GM19023 (cell line): ENCODE results near the gene BOC.
"Not testable (repeated sequence)": the region's sequence is repeated elsewhere in the genome, so short reads cannot be mapped to it uniquely, and the experiment has no call there.

Experiments
- ATAC-seq: cut with Tn5 transposase; IDR thresholded peaks from one replicate; pipeline ENCODE4 v1.9.1; 2021; ENCODE audit warnings: mild to moderate bottlenecking, moderate library complexity; ENCODE audit not compliant: unreplicated experiment

BOC gene, protein sequence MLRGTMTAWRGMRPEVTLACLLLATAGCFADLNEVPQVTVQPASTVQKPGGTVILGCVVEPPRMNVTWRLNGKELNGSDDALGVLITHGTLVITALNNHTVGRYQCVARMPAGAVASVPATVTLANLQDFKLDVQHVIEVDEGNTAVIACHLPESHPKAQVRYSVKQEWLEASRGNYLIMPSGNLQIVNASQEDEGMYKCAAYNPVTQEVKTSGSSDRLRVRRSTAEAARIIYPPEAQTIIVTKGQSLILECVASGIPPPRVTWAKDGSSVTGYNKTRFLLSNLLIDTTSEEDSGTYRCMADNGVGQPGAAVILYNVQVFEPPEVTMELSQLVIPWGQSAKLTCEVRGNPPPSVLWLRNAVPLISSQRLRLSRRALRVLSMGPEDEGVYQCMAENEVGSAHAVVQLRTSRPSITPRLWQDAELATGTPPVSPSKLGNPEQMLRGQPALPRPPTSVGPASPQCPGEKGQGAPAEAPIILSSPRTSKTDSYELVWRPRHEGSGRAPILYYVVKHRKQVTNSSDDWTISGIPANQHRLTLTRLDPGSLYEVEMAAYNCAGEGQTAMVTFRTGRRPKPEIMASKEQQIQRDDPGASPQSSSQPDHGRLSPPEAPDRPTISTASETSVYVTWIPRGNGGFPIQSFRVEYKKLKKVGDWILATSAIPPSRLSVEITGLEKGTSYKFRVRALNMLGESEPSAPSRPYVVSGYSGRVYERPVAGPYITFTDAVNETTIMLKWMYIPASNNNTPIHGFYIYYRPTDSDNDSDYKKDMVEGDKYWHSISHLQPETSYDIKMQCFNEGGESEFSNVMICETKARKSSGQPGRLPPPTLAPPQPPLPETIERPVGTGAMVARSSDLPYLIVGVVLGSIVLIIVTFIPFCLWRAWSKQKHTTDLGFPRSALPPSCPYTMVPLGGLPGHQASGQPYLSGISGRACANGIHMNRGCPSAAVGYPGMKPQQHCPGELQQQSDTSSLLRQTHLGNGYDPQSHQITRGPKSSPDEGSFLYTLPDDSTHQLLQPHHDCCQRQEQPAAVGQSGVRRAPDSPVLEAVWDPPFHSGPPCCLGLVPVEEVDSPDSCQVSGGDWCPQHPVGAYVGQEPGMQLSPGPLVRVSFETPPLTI

DNA sequence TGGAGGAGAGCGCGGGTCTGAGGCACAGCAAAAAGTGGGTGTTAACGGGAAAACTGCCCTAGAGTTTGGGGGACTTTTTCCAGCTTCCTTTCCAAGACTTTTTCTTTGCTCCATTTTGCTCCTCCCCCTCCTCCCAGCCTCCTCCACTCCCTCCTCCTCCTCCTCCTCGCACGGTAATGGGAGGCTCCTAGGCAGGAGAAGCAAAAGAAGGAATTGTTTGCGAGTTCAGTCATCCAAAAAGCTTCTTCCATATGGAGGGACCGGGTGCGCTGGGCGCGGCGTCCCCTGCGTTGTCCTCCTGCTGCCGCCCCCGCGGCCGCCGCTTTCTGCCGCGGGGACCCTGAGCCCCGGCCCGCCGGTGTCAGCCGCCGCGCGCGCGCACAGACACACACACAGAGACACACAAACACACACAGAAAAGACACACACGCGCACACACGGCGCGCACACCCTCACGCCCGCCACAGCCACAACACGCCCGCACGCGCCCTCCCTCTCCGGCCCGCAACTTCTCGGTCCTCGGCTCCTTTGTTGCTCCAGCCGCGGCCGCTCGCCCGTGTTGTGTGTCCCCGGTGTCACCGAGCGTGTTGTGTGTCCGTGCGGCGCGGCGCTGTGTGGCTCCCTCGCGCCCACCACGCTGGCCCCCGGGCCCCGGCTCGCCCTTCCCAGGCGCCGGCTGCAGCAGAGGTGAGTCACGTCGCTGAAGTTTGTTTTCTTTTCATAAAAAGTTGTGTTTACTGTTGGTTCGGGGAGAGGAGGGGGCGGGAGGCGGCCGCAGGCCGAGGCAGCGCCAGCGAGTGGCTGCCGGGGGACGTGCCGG is at the start of gene BOC:
Gene BOC, plus strand, starts transcription at position 228 of the 820 bp plus-strand sequence. CDS start 38,246 bp downstream, outside the sequence.
- no peak for ATAC-seq

DNA sequence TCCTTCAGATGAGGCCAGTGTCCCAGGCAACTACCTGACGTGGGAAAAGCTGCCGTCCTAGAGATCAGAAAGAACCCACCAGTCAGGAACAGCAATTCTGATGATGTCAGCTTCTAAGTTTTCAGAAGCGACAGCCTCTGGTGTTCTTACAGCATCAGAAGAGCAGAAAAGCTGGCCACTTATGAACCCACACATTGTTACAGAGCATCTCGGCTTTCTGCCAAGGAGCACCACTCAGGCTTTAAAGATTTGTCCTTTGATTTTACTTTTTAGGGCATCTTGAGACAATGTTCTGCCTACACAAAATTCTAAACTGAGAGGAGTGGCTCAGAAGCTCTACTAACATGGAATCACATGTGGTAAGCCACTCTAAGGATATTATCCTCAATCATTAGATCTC is 49.7 kb upstream of the BOC start:
- ATAC-seq: no peak

DNA sequence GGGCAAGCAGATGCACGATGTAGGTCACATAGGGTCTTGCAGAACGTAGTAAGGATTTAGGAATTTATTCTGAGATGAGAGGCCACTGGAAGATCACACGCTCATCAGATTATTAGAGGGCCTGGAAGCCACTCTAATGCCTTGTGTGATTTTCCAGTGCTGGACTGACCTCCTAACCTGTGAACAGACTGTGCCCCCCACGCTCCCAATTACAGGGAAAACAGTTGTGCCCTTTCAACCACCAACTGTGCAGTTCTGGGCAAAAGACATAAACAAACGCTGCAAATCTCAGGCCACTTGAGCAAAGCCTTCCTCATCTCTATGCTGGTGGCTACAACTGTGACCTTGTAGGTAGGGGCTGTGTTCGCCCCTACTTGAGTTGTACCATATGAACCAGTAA is 48.2 kb upstream of the BOC start:
- ATAC-seq: no peak

DNA sequence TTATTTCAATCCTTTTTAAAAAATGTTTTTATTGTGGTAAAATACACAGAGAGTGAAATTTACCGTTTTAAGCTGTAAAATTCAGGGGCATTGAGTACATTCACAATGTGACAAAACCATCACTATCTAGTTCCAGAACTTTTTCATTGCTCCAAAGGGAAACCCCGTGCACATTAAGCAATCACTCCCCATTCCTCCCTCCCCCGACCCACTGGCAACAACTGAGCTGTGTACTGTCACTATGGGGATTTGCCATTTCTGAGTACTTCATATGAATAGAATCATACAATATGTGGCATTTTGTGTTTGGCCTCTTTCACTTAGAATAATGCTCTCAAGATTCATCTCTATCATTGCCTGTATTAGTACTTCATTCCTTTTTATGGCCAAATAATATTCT is 45.5 kb upstream of the BOC start:
- no peak for ATAC-seq

DNA sequence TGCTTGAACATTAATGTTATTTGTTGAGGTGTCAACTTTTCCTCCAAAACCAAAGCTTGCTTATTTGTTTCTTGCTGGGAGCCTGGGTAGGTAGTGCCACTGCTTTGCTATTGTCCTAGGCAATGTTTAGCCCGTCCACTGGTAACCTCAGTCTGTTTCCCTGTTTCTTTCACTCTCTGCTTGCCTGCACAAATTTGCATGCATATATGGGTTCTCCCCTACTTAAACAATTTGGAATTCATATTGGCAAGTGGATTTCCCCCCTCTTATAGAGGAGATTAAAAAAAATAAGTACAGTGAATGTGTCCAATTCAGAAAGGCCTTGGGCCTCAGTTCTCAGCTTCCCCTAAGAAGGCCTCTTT is 45.0 kb upstream of the BOC start:
- no peak for ATAC-seq

DNA sequence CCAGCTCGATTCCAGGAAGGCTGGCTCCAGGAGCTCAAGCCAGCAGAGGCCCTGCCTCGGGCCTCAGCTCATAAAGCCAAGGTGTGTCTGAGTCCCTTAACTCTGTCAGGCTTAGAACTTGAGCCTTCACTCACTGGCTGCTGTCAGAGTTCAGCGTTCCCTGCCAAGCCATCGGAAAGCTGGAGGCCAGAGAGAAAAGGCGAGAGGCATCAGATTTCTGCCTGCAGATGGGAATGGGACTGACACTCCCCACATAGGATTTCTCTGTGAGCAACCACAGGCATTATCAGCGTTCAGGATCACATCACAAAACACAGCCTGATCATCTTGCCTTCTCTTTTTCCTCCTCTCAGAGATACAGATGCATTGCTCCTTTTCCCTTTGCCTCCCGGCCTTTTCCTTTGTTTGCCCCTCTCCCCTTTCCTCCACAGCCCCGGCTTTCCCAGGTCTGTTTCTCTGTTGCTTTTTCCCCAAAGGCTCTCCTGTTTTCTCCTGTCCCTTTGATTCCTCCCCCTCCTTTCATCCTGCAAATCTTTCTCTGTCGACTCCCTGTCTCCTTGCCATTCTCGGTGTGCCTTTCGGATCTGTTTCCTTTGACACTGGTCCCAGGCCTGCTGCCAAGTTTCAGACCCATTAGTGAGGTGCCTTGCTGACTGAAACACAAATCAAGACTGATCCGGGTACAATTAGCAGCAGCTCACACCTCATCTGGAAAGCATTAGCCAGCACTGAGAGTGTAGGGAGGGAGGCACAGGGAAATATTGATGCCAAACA is 44.5 kb upstream of the BOC start:
- no peak for ATAC-seq

DNA sequence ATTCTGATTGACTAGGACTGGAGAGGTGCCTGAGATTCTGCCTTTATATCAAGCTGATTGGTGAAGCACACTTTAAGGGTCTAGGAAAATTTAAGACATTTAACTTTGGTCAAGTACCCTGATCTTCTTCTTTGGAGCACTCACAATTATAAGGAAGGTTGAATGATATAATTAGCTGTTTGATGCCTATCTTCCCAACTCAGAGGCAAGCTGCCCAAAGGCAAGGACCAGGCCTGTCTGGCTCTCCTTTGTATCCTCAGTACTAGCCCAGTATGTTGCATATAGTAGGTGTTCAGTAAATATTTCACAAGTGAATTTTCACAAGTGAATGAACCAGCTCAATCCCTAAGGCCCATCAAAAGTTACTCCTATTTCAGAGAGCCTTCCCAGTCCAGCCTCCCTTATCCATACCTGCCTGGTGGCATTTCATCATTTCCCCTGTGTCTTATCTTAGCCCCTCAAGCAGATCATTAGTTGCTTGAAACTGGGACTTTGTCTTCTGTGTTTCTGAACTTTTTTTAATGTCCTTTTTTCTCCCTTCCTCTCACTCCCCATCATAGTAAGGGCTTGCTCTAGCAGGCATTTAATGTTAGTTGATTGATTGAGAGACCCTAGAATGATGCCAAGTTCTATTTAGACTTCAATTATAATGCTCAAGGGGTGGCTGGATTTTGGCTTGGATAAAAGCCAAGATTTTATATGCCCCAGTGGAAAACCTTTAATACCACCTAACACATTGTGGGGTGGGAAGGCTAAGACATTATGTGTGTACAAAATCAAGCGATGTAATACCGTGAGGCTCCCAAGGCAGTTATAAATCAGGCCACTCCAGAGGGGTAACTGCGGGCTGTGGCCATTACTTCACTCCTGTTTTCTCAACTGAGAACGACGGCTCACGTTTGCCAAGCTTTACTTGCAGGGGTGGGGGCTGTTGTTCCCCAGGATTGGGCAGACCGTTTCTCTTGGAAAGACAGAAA is 43.2 kb upstream of the BOC start:
- ATAC-seq: no peak

DNA sequence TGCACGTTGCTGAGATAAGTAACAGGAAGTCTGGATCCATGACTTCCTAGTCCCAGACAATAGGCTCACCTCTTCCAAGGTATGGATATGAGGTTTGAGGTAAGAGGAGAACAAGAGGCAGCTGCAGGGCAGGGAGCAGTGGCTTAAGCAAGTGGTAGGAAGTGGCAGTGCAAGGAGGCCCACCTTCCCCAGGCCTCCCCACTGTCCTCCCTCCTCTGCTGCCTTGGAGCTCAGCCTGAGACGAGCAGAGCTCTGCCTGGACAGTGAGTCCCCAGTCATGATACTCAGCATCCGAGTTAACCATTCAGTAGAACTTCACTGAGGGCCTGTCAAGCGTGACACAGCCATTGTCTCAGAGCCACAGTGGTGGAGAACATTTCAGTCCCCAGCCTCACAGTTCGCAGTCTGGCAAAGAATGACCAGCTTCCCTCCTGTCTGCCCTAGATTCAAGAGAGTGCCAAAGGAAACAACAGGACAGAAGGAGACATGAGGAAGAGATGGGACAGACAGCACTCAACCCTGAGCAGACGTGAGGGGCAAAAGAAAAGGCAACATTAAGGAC is 41.4 kb upstream of the BOC start:
- no peak for ATAC-seq

DNA sequence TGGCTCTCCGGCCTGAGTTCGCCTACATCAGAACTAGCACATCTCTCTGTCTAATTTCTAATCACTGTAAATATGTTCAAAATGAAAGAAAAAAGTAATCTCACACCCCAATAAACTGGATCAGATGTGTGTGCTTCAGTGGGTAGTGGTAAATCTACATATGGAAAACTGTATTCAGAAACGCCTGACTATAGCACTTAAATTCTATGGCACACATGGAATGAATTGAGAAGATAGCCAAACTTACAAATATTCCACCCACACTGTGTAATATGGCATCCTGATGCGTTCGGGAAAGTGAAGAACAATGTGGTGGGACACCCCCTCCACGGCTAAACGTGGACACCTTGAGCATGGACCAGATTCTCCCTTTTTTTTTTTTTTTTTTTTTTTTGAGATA is 40.6 kb upstream of the BOC start:
- no peak for ATAC-seq

DNA sequence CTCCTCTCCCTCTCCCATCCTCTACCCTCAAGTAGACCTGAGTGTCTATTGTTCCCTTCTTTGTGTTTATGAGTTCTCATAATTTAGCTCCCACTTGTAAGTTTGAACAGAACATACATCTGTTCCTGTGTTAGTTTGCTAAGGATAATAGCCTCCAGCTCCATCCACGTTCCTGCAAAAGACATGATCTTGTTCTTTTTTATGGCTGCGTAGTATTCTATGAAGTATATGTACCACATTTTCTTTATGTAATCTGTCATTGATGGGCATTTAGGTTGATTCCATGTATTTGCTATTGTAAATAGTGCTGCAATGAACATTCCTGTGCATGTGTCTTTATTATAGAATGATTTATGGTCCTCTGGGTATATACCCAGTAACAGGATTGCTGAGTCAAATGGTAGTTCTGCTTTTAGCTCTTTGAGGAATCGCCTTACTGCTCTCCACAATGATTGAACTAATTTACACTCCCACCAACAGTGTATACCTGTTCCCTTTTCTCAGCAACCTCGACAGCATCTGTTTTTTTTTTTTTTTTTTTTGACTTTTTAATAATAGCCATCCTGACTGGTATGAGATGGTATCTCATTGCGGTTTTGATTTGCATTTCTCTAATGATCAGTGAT is 39.6 kb upstream of the BOC start:
- ATAC-seq: not testable (repeated sequence)

DNA sequence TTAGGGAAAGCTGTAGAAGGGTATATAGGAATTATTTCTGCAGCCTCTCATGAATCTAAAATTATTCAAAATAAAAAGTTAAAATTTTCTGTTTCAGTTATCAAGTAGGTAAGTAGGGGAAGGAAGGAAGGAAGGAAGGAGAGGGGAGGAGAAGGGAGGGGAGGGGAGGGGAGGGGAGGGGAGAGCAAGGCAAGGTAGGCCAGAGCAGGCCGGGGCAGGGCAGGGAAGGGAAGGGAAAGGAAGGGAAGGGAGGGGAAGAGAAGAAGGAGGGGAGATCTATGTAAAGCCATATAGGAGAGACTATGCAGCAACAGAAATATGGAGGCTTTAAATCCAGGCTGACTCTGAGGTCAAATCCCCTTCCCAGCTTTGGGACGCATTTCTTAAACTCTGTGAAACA is 38.3 kb upstream of the BOC start:
- no peak for ATAC-seq

DNA sequence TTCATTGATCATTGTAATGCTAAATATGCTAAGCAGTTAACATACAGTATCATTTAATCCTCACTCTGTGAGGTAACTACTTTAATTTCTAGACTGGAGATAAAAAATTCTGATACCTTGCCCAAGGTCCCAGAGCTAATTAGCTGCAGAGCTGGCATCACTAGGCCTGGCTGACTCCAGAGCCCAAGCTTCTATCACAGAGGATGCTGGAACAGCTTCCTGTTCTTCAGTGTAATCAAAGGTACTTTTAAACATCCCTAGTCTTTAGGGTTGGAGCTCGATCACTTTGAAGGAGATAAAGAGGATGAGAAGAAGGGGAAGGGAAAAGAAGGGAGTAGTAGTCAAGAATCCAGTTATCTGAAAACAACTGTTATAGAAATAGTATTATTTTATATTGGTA is 37.1 kb upstream of the BOC start:
- no peak for ATAC-seq

DNA sequence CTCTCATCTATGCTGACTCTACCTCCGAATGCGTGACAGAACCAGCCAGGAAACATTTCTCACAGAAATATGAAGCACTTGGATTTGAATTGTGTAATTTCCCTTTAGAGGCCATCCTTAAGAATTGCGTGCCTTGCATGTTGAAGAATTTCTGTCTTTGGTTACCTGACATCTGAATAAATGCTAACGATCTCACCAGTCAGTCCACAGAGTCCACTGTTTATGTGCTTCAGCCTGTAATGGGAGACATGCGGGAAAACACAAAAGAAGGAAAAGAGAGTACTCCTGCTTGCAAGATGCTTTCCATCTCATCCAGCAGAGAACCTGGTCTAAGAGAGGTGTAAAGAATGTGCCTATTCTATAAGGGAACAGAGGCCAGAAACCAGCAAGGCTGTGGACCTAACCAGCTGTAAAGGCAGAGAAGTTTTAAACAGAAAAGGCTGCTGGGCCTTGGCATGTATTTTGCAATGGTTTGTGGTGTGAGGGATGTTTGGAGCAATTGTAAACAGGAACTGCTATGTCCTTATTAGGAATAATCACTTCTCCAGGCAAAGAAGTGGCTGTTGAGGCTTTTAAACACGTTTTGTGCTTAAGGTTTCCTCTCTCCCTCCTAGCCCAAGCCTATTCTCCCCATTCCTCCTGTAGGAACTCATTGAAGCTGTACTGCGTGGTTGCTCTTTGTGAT is 36.4 kb upstream of the BOC start:
- no peak for ATAC-seq

DNA sequence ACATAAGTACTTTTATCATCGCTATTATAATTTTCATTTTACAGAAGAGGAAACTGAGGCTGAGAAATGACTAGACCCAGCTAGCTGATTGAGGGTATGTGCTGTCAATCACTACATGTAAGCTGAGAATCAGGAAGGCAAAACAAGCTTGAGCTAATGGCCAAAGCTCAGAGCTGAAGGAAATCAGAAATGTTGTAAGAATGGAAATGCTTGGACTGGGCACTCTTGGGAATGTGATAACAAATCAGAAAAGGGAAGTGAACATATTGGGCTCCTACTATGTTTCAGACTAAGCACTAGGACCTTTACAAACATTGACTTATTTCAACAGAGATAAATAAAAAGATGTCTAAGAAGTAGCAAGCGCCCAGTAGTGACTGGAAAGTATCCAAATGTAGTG is 33.8 kb upstream of the BOC start:
- no peak for ATAC-seq

DNA sequence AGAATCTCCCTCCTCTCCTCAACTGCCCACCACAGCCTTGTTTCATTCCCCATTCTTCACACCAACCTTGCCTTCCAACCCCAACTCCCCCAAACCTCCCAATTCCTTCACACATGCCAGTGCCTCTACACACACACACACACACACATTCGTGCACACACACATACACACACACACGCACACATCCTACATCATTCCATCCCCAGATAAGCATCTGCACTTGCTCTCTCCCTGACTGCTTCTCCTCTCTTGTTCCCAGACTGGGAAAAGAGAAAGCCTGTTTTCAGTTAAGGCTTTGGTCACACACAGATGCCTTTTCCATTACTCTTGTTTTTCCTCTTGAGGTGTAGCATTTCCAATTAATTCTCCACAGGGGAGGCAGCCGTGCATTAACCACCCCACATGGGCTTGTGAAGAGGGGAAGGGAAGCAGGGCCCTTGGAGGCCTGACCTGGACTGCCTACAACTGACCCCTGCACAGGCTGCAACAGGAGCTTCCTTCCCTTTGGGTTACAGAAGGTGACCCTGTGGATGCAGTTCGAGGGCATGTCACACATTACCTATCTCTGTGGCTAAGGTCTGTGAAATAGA is 32.0 kb upstream of the BOC start:
- no peak for ATAC-seq

DNA sequence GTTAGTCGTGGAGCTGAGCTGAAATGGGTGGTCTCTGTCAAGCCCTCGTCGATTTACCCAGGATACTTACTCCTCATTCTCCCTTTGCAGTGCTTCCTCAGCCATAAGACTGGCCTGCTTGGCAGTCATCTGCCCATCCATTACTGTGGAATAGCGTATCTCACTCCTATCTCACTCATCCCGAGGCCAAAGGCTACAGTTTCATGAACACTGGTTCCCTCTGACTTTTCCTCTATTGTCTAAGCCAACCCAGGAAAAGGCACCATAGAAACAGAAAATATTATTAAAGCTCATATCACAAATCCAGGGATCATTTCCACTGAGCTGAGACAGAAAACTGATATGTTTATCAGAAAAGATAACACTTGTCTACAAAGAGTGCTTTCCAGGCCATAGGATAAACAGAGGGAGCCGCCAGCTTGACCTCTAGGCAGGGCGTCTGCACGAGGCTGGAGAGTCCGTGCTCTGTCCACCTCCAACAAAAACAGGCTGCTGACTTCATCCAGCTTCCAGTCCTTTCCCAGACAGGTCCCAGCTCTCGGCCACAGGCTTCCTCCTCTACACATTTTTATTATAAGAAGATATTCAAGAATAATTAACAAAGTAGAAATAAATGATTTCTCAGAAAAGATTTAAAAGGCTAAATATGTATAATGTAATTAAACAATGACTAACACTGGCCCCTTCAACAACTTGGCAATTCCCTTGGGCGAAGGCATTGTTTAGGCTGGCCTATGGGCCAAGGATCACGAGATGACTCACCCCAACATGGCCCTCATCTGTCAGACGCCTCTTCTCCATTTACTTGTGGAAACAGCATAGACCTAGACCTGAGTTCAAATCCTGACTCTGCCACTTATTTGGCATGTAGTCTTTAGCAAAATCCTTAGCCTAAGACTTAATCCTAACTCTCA is 27.4 kb upstream of the BOC start:
- no peak for ATAC-seq
